ENCODE measurements around the gene PAX7.
"Not testable (repeated sequence)": the region's sequence is repeated elsewhere in the genome, so short reads cannot be mapped to it uniquely, and the experiment has no call there.

Gene PAX7

DNA sequence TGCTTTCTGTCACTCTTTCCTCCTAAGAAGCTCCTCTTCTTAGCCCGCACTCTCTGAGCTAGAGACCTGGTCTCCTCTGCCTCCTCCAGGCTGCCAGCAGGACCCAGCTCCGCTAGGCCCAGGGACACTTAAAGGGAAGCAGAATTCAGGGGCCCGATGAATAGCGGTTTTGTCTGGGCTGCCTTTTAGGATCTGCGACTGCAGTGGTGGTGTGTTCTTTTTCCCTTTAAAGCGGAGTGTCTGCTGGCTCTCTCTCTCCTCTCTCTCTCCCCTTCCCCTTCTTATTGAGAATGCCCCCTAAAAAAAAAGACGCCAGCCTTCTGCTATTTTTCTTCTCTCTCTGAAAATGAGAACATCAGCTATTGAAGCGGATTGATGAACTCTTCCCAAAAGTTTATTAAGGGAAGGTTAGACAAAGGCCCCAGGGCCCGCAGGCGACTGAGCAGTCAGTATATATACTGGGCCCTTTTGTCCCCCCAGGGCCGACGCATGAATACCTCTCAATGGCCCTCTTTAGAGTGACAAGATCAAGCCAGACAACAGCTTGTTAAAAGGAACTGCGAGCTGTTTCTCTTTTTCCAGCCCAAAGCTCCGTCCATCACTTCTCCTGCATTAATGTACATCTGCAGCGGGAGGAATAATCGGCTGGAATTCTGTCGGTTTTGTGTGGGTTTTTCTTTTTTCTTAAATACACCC, 27.0 kb downstream of the PAX7 start:
- no peak for DNase-seq (ENCODE audit: low read depth in 1 of 2, low spot score in 1 of 2)

DNA sequence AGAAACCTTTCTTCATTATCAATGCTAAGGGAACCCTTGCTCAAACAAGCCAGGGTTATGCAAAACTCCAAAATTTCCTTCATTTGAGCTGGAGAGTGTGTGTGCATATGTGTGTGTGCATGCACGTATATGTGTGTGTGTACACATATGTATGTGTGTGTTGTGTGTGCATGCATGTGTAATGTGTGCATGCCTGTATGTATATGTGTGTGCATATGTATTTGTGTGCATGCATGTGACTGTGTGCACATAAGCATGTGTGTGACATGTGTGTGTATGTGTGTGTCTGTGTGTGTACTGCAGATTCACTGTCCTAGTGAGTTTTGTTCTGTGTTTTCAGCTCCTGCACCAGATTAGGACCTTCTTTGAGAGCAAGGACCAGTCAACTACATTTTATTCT, 28.2 kb downstream of the PAX7 start:
- no peak for DNase-seq (ENCODE audit: low read depth in 1 of 2, low spot score in 1 of 2)

DNA sequence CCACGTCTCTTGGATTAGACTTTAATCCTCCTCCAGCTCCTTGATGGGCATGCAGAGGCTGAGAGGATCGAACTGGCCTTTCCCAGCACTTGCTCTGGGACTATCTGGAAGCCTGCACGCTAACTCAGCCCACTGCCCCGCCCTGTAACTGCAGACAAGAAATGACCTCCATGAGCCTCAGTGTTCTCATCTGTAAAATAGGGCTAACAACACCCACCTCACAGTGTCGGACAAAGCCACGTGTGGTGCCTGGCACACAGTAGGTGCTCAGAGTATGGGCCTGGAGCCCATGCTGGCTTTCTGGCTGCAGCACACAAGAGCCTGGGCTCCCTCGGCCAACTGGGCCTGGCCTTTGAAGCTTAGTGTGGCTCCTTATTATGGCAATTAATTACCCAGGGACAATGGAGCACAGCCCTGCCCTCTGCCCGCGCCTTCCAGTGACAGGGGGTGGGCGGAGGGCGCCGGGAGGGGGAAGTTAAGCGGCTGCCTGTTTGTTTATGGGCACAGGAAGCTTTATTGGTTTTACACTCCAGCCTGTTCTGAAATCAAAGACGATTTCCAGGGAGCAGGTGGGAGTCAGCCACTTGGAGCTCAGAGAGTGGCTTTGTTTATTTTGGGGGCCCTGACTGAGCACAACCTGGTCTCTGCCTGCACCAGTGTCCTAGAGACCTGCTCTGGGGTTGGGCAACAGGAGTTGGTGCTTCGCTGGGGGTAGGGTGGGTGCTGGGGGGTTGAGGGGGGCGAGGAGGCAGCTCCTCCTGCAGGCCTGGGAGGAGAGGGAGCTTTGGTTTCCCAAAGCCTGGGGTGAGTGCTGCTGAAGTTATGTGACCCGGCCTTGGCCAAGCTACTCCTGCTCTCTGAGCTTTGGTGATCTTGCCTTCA, 31.0 kb downstream of the PAX7 start:
- no peak for DNase-seq (ENCODE audit: low read depth in 1 of 2, low spot score in 1 of 2)

DNA sequence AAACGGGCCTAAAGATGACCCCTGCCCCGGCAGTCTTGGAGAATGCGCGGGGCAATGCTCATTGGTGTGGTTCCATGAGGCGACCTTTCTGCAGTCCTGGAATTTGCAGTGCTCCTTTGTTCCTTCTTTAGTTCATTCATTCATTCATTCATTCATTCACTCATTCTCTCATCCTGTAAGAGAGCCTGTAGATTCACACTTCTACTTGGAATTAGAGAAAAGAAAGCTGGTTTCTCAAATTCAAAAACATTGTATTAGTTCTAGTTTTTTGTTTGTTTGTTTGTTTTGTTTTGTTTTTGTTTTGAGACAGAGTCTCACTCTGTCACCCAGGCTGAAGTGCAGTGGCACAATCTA, 31.6 kb downstream of the PAX7 start:
- no peak for DNase-seq (ENCODE audit: low read depth in 1 of 2, low spot score in 1 of 2)

DNA sequence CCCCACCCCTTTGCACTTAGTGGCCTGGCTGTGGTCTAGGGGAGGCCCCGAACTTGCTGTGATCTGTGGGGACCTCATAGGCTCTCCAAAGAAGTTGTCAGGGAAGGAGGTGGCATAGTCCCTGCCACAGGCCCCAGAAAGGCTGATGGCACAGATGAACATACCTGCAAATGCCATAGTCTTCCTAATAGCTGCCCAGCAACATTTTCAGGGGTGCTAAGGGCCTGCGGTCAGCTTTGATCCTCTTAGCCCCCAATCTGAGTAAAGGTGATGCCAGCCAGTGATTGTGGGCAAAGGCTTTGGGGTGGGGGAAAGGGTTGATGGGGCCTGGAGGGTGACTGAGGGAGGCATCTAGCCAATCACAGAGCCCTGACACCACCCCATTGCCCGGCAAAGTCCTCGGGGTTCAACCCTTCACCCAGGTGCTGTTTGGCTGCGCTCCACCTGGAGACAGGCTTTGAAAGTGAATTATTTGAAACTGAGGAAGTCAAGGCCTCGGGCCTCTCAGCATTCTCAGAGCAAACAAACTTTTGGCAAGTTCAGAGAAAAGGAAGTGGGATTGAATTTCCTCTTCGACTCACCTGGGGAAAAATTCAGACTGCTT, 35.8 kb downstream of the PAX7 start:
- DNase-seq (ENCODE audit: low read depth in 1 of 2, low spot score in 1 of 2) = no peak

DNA sequence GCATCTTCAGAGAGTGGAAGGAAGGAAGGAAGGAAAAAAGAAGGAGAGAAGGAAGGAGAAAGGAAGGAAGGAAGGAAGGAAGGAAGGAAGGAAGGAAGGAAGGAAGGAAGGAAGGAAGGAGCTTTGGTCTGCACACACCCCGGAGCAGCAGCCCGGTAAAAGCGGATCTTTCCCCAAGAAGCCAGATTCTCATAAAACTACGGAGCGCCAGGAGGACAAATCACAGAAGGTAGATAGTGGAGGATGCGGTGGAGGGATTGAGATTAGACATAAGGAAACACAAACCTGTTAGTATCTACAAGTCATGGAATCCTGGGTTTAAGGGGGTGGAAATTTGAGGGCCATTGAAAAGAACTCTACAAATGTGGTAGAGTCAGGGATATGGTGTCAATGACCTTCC, 36.7 kb downstream of the PAX7 start:
- DNase-seq (ENCODE audit: low read depth in 1 of 2, low spot score in 1 of 2) = no peak

DNA sequence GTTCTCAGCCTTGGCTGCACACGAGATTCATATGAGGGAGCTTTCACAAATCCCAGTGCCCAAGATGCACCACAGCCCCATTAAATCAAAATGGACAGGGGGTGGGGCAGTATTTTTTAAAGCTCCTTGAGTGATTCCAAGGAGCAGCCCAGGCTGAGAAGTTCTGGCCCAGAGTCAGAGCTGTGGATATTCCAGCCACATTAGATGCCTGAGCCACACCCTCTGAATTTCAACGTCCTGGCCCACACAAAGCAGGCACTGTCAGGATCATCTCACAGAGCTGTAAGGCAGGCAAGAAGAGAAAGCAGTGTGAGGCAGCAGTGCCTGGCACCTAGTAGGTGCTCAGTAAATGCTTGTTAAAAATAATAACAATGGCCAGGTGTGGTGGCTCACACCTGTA, 37.4 kb downstream of the PAX7 start:
- DNase-seq (ENCODE audit: low read depth in 1 of 2, low spot score in 1 of 2) = no peak

DNA sequence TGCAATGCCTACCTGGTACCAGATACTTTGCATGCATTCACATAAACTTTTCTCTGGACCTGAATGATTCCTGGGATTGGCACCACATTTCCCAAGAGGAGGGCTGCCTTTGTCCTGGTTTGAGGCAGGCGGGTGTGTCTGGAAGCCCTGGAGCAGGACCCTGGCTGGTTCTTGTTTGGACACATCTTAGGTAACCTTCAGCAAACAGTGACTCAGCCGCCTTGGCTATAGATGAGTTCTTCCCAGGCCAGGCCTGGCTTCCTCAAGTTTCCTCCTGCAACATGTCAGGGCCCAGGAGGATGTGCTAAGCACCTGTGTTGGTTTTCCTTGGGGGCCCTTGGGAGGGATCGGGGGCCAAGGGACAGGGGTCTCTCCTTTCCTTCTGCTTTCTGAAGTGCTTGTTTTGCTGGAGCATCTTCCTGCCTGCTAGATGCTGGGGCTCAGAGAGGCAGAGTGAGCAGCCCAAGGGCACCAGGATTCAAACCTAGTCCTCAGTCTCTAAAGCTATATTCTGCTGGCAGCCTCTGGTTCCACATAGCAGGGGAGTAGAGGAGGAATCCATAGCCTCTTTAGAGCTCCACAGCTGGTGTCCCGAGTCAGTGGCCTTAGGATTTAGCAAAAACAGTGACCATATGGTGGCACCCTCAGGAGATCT, 38.2 kb downstream of the PAX7 start:
- DNase-seq (ENCODE audit: low read depth in 1 of 2, low spot score in 1 of 2) = no peak

DNA sequence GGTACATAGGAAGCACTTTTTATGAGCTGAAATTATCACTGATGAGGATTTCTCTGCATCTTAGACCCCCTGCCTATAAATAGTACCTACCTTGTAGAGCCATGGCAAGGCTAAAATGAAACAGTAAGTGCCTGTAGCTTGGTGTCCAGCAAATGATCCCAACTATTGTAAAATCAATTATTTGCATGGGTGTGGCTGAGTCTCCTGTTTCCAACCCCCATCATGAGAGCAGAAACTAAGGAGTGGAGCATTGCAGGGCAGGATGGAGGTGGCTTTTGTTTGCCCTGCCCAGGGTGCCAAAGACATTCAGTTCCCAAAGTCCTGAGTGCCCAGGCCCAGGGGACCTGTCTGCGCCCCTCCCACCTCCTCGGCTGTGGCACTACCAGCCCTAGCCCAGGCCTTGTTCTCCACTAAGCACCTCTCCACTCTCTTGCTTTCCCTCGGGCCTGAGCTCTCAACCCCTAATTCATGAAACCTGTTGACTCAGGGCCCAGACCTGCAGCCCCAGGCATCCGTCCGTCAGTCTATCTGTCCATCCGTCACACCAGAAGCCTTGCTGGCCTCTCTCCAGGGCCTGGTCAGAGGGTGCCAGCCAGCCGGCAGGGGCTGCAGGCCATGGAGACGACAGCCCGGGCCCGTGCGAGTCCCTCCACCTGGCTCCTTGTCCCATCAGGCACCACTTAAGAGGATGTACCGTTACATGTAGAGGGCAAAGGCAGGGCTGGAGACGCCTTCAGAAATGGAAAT, 39.6 kb downstream of the PAX7 start:
- DNase-seq (ENCODE audit: low read depth in 1 of 2, low spot score in 1 of 2) = no peak

DNA sequence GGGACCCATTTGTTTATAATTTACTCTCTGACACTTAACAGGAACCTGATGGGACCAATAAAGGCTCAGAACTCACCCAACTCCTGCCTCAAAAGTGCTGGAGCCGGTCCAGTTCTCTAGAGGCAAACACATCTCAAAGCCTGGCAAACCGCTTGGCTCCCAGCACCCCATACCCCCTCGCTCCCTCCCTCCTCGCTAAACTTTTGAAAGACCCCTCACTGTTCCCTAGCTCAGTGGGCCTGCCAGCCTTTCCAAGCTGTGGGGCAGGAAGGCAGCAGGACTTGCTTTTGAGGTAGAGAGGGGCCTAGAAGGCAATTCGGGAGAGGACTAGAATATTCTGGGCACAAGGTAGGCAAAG, 40.2 kb downstream of the PAX7 start:
- DNase-seq (ENCODE audit: low read depth in 1 of 2, low spot score in 1 of 2) = no peak

DNA sequence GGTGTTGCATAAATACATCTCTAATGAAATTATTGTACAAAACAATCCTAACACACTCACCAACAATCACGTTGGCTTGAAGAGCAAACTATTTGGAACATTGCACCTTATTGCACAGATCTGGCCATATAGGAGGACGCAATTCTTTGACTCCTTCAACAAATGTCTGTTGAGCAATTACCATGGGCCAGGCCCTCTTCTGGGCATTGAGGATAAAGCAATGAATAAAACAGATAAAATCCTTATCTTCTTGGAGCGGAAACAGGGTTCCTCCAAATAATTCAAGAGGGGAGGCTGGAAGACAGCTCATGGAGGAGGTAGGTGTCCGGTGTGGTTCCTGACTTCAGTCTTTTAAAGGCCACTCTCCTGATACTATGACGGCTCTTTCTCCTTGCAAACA, 43.3 kb downstream of the PAX7 start:
- DNase-seq (ENCODE audit: low read depth in 1 of 2, low spot score in 1 of 2) = no peak

DNA sequence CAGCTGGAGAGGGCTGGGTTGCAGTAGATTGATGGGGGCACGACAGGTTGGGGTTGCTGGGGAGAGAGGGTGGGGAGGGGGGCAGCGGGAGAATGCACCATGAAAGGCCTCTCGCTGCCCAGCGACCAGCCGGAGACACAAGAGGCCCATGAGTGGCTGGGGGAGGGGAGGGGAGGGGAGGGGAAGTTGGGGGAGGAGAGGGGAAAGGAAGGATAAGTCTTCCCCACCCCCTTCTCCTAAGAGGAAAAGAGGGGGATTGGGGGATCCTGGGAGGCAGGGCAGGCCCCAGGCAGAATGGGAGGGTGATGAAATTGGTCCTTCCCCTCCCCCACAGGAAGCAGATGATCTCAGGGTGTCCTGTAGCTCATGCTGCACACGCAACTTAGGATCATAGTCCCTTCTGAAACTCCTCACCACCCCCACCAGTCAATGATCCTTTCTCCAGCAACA, 45.7 kb downstream of the PAX7 start:
- no peak for DNase-seq (ENCODE audit: low read depth in 1 of 2, low spot score in 1 of 2)

DNA sequence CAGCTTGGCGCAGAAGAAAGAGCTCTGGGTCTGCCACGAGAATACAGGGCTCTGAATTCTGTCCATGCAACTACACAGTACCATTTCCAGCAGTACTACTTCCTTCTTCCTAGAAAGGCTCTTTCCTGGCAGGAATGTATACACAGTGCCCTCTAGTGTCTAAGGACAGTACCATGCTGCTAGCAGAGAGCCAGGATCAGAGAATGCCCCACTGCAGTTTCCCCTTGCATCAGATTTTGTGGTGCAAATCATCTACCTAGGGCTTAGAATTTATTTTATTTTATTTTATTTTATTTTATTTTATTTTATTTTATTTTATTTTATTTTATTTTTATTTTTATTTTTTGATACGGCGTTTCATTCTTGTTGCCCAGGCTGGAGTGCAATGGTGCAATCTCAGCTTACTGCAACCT, 50.8 kb downstream of the PAX7 start:
- DNase-seq (ENCODE audit: low read depth in 1 of 2, low spot score in 1 of 2) = no peak

DNA sequence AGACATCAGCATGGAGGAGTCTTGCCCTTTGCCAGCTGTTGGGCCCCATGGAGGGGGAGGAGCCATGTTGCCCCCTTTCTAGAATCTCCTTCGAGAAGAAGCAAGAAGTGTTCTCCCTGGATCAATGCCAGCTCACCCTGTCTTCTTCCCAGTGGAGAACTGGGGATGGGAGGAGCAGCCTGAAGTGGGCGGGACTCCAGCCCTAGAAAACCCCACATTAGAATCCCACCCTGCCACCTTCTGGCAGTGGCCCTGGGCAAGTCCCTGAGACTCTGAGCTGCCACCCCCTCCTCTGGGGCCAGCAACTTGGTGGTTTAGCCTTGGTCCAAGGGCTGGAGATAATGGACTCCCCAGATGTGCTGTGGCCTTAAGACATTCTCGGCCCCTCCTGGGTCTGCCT, 51.7 kb downstream of the PAX7 start:
- DNase-seq (ENCODE audit: low read depth in 1 of 2, low spot score in 1 of 2) = no peak

DNA sequence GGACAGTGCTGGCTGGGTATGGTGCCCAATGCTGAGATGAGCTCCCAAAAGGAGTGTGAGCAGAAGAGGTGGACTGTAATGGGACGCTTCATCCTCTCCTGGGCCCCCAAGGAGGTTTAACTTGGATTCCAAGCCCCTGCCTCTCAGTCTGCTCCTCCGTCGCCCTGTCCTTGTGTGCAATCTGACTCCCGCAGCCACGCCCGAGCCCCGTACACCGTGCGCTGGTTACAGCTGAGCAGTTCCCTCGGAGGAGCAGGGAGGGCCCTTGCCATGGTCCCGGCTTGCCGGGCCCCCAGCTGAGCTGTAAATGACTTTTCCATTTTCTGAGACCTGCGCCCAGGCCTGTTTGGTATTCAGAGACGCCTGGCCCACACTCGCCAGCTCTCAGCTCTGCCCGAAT, 53.7 kb downstream of the PAX7 start:
- DNase-seq (ENCODE audit: low read depth in 1 of 2, low spot score in 1 of 2) = no peak

DNA sequence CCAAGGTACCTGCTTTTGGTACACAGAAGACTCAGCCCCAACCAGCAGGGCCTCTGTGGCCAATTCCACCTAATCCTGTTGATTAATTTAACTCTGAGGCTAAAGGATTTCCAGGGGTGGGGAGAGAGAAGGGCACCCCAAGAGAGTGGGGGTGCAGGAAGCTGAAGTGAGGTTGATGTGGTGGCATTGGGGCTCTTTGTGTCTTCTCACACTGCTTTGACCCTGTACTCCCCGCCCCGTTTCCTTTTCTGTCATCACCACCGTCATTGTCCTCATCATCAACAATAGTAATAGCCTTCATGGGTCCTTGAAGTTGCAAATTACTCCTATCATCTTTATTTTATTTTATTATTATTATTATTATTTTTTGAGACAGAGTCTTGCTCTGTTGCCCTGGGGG, 55.9 kb downstream of the PAX7 start:
- DNase-seq (ENCODE audit: low read depth in 1 of 2, low spot score in 1 of 2) = no peak

DNA sequence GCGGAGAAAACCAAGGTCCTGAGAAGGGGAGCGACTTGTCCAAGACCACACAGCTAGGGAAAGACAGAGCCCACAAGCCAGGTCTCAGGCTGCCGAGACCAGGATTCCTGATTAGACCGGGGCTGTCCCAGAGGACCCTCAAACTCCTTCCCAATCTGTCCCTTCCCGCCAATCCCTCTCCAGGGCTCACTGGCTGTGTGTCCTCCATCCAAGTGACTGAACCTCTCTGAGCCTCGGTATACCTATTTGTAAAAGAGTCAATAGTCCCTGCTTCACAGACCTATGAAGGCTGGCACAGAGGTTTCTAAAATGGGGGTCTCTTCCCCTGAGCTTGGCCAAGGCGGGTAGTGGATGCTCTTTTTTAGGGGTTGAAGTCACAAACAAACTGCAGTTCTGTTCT, 56.6 kb downstream of the PAX7 start:
- DNase-seq (ENCODE audit: low read depth in 1 of 2, low spot score in 1 of 2) = no peak

DNA sequence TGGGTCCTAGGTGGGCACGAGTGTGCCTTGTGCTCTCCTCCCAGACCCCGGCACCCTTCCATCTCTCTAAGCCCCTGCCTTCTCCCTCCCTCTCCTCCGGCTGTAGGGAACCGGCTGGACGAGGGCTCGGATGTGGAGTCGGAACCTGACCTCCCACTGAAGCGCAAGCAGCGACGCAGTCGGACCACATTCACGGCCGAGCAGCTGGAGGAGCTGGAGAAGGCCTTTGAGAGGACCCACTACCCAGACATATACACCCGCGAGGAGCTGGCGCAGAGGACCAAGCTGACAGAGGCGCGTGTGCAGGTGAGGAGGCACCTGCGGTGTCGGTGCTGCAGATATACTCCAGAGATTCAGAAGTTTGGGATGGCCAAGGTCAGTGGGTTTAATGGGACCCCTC, 61.0 kb downstream of the PAX7 start:
- DNase-seq (ENCODE audit: low read depth in 1 of 2, low spot score in 1 of 2) = no peak

DNA sequence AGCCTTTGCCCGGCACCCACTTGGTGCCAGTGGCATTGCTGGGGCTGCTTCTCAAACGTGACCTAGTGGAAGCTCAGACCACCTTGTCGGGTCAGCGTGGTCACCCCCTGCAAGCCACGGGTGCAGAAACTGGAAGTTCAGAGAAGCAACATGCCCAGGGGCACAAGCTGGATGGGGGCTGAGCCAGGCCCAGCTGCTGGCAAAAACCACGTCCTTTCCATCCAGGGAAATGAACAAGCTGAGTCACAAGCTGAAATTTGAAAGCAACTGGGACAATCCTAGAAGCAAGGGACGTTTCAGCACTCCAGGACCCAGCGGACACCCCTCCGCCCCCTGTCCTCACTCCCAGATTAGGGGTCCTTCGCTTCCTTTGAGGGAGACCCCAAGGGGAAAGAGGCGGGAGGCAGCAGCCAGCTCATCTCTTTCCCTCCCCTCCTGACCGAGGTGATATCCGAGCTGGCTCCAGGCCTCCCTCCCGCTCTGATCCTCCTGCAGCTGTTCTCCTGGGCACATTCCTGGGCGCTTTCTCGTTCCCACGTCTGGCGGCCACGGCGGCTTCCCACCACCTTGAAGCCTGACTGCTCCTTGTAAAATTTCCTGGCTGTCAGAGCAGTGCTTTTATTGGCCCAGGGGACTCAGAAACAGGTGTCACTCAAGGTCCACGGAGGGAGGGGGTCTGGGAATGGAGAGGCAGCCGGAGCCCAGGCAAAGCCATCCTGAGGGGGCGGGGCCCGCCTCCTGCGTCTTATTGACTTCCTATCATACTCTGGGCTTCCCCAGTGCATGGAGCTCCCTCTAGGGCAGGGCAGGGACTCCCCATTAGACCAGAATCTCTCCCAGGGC, 62.8 kb downstream of the PAX7 start:
- no peak for DNase-seq (ENCODE audit: low read depth in 1 of 2, low spot score in 1 of 2)

DNA sequence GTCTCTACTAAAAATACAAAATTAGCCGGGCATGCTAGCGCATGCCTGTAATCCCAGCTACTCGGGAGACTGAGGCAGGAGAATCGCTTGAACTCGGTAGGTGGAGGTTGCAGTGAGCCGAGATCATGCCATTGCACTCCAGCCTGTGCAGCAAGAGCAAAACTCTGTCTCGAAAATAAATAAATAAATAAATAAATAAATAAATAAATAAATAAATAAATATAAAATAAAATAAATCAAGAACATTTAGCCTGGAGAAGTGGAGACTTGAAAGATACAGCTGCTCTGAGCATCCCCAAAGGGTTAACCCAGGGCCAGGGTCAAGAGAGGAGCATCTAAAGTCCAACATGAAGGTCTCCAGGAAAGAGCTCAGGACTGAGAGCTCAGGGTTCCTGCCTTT, 63.6 kb downstream of the PAX7 start:
- not testable (repeated sequence) for DNase-seq (ENCODE audit: low read depth in 1 of 2, low spot score in 1 of 2)
